Limb (tissue), 2 donors: ENCODE measurements around the gene KDM1B.
"Not testable (repeated sequence)": the region's sequence is repeated elsewhere in the genome, so short reads cannot be mapped to it uniquely, and the experiment has no call there.

ENCODE experiments used
- DNase-seq, 2 donors: peaks; one replicate each; pipeline ENCODE4 v3.0.0-alpha.2; 2016; ENCODE audit errors: extremely low spot score in 2 of 2

Gene KDM1B

DNA sequence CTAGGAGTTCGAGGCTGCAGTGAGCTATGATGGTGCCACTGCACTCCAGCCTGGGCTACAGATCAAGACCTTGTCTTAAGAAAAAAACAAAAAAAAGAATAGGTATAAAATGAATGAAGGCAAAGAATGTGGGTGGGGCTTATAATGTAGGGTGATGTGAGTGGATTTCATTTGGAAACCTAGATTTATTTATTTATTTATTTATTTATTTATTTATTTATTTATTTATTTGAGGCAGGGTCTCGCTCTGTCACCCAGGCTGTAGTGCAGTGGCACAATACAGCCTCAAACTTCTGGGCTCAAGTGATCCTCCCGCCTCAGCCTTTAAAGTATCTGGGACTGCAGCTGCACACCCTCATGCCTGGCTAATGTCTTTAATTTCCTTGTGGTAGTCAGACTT lies 3.8 kb upstream of the KDM1B start:
- not testable (repeated sequence) for DNase-seq

DNA sequence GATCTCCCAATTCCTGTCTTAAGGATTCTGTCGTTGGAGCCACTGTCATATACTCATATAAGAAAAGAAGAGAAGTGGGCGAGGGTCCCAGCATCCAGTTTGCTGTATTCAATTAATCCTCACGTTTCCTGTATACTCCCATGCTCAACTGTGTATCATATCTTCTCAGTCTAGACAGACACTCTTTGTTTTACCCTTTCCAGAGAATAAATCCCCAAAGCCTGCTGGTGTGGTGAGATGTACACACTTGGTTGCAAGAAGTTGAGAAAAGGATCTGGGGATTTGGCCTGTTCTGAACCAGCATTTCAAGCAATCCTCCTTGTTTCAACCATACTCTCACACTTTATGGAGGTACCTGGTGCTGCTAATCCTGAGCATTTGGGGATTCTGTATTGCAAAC lies 3.4 kb upstream of the KDM1B start:
- no peak for DNase-seq

DNA sequence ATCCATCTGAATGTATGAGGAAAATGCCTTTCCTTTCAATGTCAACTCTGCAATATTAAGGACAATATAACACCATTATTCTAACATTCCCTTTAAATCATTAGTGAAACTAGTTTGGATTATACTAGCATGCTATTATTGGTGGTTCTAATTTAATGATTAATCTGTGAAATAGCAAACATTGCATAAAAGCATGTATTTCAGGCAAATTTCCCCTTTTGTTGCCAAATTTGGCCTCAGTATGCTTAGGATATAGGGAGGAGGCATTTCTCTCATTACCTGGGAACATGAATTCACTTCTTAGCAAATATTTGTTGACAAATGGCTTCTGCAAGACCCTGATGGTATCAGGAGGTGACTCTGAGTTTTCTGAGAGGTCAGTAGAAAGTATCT lies 1.9 kb upstream of the KDM1B start:
- DNase-seq = no peak

DNA sequence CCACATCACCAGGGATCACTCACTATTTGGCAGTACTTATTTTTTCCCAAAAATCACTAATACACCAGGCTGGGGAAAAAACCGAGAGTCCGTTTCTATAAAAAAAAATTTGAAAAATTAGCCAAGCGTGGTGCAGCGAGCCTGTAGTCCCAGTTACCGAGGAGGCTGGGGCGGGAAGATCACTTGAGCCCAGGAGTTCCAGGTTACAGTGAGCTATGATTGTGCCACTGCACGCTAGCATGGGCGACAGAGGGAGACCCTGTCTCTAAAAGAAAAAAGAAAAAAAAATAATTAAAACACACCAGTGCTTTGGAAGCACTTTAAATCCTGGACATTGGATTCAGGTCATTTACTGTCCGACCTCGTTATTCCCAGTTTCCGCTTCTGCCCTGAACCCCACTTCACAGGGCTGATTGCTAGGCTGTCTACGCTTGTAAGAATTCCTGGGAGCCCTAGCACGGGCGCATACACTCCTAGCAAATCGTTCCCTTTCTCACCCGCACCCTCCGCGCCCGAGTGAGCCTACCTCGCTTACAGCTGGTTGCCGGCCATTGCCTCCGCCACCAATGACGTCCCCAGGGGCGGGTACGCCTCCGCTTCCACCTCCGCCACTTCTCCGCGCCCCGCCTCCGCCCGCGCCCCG lies 594 bp upstream of the KDM1B start, which contains the start of gene TPMT:
Gene TPMT, minus strand, starts transcription at position 571 of the 643 bp plus-strand sequence. CDS start 5,950 bp downstream, outside the sequence.
- DNase-seq = no peak

DNA sequence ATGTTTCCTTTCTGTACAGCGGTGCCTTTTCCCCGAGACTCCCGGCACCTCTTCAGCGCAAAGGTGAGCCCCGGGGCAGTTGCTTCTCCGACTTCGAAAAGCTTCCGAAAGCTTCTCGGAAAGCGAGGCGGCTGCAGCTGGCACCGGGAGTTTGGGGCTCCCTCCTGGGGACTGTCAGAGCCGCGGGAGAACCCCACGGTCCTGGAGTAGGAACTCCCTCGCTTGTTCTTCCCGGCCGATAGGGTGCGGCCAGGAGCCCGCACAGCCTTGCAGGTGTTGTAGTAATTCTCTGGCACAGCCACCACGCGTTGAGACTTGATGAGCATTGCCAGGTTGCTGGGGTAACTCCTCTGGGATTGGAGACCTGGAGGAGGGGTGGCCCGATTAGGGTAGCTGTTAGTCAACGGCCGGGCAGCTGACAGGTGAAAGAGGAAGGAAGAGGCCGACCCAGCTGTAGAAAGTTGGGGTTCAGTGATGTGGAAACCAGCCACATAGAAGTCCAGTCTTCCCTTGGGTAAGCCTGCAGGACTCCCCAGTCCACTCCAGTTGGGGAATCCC lies 721 bp downstream of the KDM1B start:
- DNase-seq = peak in 1 of 2 donors; percentile 65

DNA sequence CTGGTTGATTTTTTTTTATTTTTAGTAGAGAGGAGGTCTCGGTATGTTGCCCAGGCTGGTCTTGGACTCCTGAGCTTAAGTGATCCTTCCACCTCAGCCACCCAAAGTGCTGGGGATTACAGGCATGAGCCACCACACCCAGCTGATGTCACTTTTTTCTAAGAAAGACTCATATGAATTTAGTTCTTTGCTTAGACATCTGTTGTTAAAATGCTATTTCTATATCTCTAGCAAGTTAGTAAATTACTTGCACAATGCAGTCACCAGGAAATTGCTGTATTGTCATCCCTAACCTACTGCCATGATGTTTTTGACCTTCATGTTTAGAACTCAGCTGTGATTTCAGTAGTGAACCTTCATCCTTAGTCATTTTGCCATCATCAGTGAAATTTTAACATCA lies 5.7 kb downstream of the KDM1B start:
- DNase-seq = no peak

DNA sequence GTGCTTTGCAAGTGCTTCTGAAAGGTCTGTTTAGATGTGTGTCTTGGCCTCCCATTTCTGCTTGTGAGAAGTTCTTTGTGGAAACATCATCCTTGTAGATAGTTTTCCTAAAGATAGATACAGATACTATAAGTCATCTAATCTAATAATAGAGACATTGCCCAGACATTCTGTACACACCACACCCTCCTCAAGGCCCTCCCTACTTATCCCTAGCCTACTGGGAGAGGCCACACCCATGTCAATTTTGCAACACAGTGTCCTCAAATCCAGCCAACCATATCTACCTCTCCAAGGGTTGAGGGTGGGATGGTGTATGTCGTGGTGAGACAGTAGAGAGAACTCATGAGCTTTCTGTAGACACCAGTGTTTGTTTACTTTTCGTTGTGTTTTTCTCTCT lies 6.2 kb downstream of the KDM1B start:
- DNase-seq = no peak

DNA sequence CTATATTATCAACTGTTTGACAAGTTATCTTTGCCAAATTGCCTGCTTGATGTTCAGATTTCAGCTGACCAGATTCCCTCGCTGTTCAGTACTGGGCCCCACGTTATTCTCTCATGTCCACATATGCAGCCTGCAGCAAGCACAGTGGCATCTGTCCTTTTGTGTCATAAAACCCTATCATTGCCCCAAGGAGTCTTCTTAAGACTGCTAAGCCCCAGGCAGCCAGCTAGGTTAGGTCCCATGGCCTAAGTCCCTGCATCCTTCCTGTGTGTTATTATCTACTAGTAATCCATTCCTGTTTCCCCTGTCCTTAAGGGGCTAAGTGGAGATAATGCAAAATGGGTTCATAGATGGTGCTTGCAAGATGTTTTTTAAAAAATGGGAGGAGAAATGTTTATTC lies 7.2 kb downstream of the KDM1B start:
- DNase-seq = no peak

DNA sequence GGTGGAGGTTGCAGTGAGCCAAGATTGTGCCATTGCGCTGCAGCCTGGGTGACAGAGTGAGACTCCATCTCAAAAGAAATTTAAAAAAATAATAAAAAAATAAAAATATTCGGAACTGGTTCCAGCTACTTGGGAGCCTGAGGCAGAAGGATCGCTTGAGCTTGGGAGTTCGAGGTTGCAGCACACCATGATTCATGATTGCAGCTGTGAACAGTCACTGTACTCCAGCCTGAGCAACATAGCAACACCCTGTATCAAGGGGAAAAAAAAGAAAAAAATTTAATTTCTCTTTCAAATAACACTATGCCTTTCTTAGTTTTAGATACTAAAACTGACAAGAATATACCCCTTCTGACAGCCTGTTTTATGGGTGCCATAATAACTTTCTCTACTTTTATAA lies 10.5 kb downstream of the KDM1B start:
- DNase-seq = no peak

DNA sequence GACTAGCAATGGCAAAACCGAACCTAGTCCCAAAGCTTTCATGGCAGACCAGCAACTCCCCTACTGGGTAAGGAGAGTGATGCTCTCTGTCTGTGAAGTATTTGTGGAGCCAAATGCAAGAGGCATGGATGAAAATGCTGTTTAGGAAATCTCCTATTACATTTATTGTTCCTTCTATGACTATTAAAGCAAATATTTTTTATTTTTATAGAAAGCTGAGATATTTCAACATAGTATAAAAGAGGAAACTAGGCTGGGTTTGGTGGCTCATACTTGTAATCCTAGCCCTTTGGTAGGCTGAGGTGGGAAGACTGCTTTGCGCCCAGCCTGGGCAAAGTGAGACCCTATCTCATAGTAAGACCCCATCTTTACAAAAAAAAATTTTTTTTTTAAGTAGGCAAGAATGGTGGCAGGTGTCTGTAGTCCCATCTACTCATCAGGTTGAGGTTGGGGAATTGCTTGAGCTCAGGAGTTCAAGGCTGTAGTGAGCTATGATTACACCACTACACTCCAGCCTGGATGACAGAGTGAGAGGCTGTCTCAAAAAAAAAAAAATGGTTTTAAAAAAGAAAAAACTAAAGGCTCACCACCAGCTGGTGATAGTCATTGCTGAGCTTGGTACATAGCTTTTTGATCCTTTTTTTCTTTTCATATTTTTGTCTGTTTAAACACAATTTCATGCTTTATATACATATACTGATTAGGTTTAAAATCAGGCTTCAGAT lies 11.3 kb downstream of the KDM1B start:
- no peak for DNase-seq

DNA sequence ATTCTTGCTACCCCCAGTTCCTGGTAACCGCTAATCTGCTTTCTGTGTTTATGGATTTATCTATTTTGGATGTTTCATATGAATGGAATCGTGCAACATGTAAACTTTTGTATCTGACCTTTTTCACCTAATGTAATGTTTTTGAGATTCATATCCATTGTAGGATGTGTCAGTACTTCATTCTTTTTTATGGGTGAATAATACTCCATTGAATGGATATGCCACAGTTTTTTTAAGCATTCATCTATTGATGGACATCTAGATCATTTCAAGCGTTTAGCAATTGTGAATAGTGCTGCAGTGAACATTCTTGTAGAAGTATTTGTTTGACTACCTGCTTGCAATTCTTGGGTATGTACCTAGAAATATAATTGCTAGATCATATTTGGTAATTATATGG lies 13.0 kb downstream of the KDM1B start:
- no peak for DNase-seq

DNA sequence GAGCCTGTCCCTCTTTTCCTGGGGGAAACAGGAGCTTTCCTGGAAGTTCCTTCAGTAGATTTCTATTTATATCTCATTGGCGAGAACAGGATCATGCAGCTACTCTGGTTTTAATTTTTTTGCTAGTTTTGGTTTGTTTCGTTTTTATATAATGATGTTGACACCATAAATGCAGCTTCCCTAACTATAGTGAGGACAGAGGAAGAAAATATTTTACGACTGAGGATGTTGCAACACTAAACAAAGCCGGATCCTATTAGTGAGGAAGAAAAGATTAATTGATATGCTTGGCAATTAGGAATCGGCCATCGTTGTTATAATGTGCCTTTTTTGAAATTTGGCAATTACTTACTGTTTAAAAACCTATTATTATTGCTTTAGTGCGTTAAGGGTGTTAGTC lies 16.6 kb downstream of the KDM1B start:
- no peak for DNase-seq

DNA sequence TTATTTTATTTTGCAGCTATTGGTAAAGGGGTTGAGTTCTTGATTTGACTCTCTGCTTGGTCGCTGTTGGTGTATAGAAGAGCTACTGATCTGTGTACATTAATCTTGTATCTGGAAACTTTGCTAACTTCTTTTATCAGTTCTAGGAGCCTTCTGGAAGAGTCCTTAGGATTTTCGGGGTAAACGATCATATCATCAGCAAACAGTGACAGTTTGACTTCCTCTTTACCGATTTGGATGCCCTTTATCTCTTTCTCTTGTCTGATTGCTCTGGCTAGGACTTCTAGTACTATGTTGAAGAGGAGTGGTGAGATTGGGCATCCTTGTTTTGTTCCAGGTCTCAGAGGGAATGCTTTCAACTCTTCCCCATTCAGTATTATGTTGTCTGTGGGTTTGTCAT lies 21.0 kb downstream of the KDM1B start:
- DNase-seq = not testable (repeated sequence)

DNA sequence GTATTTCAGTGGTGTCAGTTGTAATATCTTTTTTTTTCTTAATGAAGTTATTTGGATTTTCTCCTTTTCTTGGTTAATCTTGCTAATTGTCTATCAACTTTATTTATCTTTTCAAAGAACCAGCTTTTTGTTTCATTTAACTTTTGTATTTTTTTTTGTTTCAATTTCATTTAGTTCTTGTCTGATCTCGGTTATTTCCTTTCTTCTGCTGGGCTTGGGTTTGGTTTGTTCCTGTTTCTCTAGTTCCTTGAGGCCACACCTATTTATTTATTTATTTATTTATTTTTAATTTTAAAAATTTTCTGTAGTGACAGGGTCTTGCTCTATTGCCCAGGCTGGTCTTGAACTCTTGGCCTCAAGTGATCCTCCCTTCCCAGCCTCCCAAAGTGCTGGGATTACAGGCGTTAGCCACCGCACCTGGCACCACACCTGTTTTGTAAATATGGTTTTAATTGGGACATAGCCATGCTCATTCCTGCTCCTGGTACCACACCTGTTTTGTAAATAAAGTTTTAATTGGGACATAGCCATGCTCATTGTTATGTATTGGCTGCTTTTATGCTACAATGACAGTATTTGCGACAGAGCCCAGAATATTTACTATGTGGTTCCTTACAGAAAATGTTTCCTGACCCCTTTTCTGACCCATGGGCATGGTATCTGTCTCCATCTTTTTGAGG lies 22.2 kb downstream of the KDM1B start:
- DNase-seq = no peak

DNA sequence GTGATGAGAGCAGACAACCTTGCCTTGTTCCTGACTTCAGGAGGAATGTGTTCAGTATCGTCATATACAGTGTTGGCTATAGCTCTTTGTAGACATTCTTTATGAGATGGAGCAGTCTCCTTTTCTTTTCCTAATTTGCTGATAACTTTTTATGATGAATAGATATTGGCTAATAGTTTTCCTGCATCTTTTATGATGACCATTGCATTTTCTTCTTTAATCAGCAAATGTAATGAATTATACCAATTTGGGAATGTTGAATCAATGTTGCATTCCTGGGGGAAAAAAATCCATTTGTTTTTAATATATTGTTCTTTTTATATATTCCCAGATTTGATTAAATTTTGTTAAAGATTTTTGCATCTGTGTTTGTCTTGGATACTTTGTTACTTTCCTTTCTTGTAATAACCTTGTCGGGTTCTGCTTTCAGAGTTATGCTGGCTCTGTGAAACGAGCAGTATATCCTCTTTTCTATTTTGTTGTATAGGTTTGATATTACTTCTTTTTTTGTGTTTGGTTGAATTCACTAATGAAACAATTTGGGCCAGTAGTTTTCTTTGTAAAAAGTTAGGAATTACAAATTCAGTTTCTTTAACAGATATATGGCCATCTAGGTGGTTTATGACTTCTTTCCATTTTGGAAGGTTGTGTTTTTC lies 23.9 kb downstream of the KDM1B start:
- no peak for DNase-seq

DNA sequence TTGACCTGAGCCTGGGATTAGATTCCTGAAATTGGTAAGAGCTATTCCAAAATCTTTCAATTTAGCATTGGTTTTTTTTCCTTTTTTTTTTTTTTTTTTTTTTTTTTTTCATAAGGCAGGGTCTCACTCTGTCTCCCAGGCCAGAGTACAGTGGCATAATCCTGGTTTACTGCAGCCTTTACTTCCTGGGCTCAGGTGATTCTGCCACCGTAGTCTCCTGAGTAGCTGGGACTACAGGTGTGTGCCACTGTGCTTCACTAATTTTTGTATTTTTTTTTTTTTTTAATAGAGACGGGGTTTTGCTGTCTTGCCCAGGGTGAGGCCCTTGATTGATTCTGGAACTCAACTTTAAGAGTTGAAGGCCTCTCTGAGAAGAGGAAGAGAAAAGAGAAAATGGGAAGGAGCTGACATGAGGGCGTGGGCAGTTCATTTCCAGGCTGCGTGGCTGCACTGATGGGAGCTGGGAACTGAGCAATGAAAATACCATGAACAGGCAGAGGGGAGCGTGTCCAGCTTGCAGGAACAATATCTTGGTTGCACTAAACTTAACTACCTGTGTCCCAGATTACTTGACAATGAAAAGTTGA lies 24.6 kb downstream of the KDM1B start:
- no peak for DNase-seq

DNA sequence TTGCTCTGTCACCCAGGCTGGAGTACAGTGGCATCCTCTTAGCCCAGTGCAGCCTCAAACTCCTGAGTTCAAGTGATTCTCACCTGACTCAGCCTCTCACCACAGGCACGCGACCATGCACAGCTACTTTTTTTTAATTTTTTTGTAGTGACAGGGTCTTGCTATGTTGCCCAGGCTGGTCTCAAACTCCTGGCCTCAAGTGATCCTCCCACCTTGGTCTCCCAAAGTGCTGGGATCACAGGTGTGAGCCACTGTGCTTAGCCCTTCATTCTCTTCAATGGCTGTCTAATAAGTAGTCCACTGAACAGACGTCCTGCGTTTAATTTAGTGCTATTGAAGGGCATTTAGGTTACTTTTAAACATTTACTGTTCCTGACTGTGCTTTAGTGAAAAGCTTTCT lies 27.3 kb downstream of the KDM1B start:
- DNase-seq = no peak

DNA sequence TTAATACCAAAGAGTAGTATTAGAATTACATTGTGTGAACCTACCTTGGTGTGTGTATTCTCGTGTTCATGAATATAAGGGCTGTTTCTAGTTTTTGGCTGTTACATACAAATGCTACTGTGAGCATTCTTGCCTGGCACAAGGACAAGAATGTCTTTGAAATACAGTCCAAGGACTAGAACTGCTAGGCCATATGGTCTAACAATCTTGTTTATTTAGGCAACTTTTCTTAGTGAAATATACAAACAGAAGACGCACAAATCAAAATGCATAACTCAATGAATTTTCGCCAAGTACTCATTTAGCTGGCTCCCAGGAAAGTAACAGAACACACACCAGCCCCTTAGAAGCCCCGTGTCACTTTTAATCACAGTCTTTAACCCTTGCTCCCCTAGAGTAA lies 28.5 kb downstream of the KDM1B start:
- peak in 1 of 2 donors; percentile 27 for DNase-seq

DNA sequence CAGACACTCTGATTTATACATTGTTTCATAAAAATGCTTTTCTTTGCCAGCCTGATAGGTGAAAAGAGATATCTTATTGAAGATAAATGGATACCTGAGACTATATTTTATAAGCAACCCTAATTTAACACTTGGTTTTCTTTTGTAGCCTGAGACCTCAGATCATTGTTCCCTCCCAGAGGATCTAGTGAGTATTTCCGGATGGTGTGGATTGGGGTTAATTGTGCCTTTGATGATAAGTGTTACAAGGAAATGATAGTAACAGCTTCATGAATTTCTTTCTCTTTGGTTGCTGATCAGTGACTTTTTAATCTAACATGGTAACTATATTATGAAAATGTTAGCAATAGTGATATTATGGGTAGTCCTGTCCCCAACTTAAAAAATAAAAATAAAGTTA lies 30.4 kb downstream of the KDM1B start:
- no peak for DNase-seq

DNA sequence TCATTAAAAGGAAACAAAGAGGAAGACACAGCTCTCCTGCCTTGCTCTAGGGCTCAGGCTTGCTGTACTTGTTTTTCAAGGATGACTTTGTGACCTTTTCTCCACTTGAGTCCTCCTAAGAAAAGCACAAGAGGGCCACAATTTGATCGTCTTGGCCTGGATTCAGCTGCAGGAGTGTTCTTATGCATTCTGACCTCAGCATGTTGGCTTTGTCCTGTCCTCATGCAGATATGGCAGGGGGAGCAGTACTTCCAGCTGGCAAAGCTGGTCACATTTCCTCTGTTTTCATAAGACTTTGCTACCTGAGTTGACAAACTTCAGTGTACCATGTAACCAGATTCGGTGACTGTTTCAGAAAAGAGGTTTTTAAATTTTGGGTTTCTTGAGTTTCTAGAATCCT lies 30.8 kb downstream of the KDM1B start:
- no peak for DNase-seq

DNA sequence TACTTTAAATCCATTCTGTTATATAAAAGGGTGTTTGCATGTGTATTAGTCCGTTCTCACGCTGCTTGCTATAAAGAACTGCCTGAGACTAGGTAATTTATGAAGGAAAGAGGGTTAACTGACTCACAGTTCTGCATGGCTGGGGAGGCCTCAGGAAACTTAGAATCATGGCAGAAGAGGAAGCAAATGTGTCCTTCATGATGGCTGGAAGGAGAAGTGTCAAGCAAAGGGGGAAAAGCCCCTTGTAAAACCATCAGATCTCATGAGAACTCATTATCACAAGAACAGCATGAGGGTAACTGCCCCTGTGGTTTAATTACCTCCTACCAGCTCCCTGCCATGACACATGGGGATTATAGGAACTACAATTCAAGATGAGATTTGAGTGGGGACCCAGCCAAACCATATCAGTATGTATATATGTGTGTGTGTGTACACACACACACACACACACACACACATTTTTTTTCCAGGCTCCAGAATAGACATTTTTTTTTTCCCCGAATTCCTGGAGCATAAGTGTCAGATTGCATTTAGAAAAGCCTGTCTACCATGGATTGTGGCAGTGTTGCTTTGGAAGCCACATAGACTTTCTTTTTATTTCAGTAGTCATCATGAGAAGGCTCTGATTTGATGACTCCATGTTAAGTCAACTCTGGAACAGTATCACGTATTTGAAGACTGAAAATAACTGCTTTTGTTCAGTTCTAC lies 31.5 kb downstream of the KDM1B start:
- DNase-seq = no peak
